GM12874 (cell line): ENCODE data around the gene CLASRP.

Source experiments
- CTCF ChIP-seq: IDR thresholded peaks from 2 replicates; pipeline ENCODE4 v1.5.1; 2011; ENCODE audit warnings: low read depth, mild to moderate bottlenecking, control low read depth, low read length, moderate library complexity; ENCODE audit not compliant: insufficient read depth

Gene CLASRP

GRCh38 chr19:45045671-45046353, 7.0 kb downstream of the CLASRP start:
- no peak for TF ChIP-seq CTCF

- no peak for TF ChIP-seq CTCF
Observed at GRCh38 chr19:45046355-45046754, 7.5 kb downstream of the CLASRP start.

- TF ChIP-seq CTCF, result no peak
Observed at GRCh38 chr19:45047188-45047797, 8.4 kb downstream of the CLASRP start.

- TF ChIP-seq CTCF, result no peak
Observed at GRCh38 chr19:45049073-45049736, 10.4 kb downstream of the CLASRP start.

GRCh38 chr19:45050036-45050435, 11.2 kb downstream of the CLASRP start:
- no peak for TF ChIP-seq CTCF

- TF ChIP-seq CTCF, result no peak
Observed at GRCh38 chr19:45051929-45052579, 13.2 kb downstream of the CLASRP start.

GRCh38 chr19:45056831-45057230, 18.0 kb downstream of the CLASRP start:
- no peak for TF ChIP-seq CTCF
